Fibroblast of gingiva (primary cell): ENCODE measurements around the gene PTPRR.

Experiments
- DNase-seq: peaks from one replicate; pipeline ENCODE4 v3.0.0-alpha.2; 2011; ENCODE audit warnings: low read depth

Gene PTPRR

DNA sequence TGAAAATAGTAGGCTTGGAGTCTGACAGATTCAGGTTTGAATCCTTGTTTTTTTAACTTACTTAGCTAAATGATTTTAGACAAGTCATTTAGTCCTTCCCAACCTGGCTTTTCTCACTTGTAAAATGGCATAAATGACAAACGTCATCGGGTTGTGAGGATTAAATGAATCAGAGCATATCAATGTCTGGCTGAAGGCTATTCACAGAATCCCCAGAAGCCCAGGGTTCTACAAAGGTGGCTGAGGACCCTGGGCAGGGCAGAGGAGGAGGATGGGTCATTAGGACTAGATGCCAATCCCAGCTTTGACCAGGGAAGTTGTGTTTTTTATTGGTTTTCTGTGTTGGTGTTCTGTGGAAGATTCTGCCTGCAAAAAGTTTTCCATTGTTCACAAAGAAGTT, 275.7 kb downstream of the PTPRR start:
- DNase-seq: no peak

DNA sequence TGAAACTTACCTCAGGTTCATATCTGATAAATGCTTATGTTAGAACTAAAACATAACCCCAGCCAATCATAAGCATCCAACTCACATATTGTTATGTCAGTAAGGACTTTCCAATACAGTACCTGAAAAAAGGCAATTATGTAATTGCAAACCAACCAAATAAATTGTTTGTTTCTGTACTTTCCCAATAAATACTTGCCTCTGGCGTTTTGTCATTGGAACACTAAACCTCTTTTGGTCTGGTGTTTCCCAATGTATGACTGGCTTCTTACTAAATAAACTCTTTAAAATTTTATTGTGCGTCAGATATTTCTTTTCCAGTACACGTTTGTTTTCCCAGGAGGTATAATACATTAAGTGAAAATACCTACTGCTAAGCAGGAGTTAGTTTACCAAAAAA, 276.6 kb downstream of the PTPRR start:
- DNase-seq: no peak

DNA sequence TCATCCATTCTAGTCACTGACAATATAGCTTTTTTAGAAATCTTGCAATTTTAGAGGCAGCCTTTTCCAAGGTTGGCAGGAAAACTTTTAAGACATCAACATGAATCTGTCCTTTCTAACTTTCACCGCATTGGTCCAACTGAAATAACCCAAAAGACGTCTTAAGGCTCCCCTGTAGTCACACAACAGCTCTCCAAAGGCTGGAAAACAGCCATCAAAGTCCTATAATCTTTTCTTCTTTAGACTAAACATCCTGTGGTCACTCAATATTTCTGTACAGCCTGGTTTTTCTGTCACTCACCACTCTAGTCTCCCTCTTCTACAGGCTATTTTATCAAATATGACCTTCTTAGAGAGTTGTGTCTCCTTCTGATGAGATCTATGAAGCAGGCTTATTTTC, 278.8 kb downstream of the PTPRR start:
- DNase-seq: no peak

DNA sequence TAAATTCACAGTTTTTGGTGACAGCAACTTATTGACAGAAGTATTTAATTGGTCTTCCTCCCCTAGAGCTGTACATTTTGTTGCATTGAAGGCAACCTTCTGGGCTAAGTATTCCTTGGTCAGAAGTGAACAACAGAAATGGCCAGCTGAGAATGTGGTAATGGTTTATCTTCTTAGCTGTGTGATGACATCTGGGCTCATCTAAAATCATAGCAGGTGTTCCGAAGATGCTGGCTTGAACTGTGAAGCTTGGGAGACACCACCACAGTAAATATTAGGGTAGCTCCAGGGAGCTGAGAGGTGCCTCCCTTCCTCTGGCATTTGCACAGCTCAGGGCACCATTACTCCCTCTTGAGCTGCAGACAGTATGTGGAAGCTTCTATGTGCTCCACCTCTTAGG, 279.6 kb downstream of the PTPRR start:
- no peak for DNase-seq

- no peak for DNase-seq
Observed at GRCh38 chr12:70639535-70639934, 281.0 kb downstream of the PTPRR start.

DNA sequence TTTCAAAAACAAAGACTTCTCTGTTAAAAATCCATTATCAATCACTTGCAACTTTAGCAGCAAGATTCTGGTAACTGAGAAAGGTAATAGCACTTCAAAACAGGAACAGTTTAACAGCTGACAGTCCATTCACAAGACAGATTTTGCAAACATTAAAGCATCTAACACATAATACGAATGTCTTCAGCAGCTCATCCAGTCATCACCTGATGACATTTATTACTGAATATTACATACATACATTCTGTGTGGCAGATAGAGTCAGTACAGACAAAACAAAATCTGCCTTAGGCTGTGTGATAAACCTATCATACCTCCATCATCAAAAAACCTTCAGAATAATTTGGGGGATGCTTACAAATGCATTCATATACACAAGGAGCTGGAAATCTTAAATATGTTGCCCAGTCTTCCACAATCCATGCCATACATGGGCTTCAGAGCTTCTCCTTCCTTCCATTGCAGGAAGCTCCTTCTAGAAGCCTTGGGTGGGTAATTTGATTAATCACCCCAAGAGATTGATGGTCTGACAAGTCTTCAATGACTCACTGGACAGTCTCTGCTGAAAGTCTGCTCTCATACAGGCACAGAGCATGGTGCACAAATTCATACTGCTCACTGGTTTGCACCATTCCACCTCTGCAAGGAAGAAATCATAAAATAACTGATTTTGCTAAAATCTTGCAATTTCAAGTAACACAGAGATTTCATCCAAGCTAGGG, 281.7 kb downstream of the PTPRR start:
- no peak for DNase-seq

DNA sequence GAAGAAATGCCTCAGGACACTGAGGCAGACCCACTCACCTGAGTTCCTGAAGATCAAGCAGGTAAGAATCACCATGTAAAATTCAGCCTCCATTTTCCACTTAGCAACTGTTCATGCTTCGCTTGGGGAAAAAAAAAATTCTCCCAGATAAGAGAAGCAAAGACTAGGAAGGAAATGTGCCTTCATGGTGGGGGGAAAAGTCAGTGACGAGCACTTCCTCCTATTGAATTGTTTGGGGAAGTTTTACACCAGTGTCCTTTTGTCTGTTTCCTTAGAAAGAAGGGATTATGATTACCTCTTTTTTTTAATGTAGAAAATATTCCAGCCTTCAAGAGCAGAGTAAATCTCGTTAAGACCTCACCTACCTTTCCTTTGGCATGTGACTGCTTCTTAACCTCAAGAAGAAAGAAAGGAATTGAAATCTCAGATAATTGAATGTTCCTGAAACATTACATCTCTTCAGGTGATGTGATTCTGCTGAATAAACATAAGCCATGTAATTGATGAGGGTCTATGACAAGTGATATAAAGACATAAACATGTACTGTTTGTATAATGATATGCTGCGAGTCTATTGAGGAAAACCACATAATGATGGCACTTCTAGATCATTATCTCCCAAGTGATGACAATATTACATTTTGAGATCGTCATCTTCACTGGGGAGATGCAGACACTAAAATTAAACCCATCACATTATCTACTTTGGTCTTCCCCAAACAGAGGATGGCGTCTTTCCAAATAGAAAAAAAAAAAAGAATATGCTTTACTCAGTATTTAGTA, 283.0 kb downstream of the PTPRR start, which contains the start of gene PTPRB:
Gene PTPRB (minus strand): TSS at position 127 of the 783 bp plus-strand sequence. CDS start 34 bp downstream, at position 93.
- DNase-seq: no peak

- DNase-seq: no peak
Observed at GRCh38 chr12:70635755-70636154, 284.8 kb downstream of the PTPRR start.

- DNase-seq: no peak
Observed at GRCh38 chr12:70628701-70629480, 291.6 kb downstream of the PTPRR start.

DNA sequence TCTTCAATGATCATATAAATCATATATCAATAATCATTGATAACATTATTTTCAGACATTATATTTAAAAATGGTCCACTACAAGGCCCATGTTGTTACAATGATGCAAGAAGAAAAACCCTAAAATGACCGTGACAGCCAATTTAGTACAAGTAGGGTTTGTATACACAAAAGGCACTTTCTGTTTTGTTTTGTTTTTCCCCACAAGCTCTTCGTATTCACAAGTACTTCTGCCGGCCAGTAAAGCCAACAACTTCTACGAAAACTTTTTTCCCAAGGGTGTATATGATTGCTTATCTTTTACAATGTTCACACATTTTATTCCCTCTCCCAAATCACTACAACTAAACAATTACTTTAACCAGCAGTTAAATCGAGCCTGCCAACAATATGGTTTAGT, 292.9 kb downstream of the PTPRR start:
- DNase-seq: no peak

DNA sequence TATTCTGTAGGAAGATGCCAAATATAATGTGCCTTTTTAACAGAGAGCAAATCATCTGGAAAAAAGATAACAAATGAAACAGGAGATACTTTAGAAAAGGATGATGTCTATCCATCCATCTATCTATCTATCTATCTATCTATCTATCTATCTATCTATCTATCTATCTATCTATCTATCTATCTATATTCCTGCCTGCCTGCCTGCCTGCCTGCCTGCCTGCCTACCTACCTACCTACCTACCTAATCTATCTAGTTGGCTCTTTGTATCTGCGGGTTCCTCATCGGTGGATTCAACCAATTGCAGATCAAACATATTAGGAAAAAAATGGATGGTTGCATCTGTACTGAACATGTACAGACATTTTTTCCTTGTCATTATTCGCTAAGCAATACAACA, 294.4 kb downstream of the PTPRR start:
- no peak for DNase-seq

DNA sequence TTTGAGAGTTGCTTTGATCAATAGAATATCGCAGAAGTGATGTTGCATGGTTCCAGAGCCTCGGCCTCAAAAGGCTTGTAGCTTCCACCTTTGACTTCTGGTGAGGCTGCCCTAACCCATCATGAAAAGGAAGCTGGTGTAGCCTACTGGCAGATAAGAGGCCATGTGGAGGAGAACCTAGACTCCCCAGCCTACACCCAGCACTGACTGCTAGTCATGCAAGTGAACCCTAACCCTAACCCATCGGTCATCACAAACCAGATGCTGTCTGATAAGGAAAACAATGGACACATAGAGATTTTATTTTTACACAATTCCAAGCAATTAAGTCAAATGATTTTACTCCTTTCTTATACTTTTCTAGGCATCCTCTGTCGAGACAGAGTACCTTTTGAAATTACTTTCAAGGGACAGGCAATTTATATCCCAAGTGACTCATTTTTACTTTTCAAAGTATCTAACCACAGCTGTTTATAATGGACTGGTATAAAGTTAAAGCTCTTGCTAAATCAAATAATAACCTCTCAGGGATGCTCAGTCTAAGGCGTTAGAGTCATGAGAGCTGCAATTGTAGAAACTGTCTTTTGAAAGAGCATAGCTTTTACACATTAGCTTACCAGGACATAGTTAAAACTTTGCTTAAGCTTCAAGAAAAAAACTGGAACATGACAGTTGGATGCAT, 300.9 kb downstream of the PTPRR start:
- DNase-seq: no peak

- no peak for DNase-seq
Observed at GRCh38 chr12:70618371-70618770, 302.2 kb downstream of the PTPRR start.

- DNase-seq: no peak
Observed at GRCh38 chr12:70617450-70617849, 303.1 kb downstream of the PTPRR start.

- no peak for DNase-seq
Observed at GRCh38 chr12:70615174-70615866, 305.2 kb downstream of the PTPRR start.

- DNase-seq: peak; percentile 3
Observed at GRCh38 chr12:70609739-70610491, 310.6 kb downstream of the PTPRR start.

GRCh38 chr12:70609203-70609602, 311.3 kb downstream of the PTPRR start:
- DNase-seq: no peak

GRCh38 chr12:70608184-70608583, 312.4 kb downstream of the PTPRR start:
- no peak for DNase-seq

DNA sequence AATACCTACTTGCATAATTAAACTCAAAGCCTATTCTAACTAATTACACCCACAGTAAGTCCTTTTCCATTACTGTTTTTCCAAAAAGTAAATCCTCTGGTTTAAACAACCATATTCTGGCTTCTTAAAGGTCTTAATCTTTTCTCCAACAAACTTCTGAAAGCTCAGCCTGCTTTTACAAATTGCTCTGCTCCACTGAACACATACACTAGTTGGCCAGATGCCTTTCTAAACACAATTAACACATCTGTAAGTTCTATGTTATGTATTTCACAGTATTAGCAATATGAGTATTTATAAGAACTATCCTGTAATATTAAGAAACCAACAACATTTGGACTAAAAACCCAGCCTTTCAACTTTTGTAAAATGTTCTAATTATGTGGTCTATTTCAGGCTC, 313.4 kb downstream of the PTPRR start:
- DNase-seq: no peak

GRCh38 chr12:70605976-70606375, 314.6 kb downstream of the PTPRR start:
- no peak for DNase-seq

- DNase-seq: no peak
Observed at GRCh38 chr12:70604662-70605061, 315.9 kb downstream of the PTPRR start.
